Measurements from ENCODE around the gene ABHD14A. TPM values are rescaled to one million over a fixed set of nuclear protein-coding genes. Genes with fewer than 3 reads are reported as not detected.

Gene ABHD14A
- total and polyA plus RNA-seq, 2 experiments from 2014 or later, result 17.1 to 55.1 TPM

DNA sequence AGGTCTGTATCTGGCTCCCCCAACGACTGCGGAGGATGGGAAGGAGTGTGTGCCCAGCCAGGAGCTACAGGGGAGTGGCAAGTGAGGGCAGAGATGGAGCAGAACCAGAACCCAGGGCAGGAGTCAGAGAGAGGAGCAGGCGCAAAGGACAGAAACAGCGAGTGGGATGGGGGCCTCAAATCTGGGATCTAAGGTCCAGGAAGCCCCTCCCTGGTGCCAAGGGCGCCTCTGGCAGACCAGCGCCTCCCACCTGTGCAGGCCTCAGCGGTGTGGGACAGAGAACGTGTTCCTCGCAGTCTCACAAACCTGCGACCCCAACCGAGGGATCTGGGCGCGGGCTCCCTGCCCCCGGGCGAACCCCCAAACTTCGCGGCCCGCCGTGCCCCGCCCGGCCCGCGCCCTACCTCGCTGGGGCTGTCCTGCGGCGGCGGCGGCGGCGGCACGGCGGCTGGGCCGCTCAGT is 7.9 kb upstream of the ABHD14A start:
- peaks cover 31% of the 10 kb centered on the region for H3K79me2 ChIP-seq
- H3K4me1 ChIP-seq (ENCODE audit: insufficient read depth), result peaks cover 31% of the 10 kb centered on the region
- peak overlapping the region; percentile 75 for H3K4me3 ChIP-seq
- DNase-seq (ENCODE audit: low spot score), result no peak
- H3K4me2 ChIP-seq, result peak overlapping the region; percentile 97
- H3K36me3 ChIP-seq (replicated peaks; ENCODE audit: insufficient read depth, low read depth), result no peaks in the 10 kb centered on the region
- no peaks in the 10 kb centered on the region for H4K20me1 ChIP-seq (ENCODE audit: insufficient read depth, poor library complexity, severe bottlenecking)
- TF ChIP-seq EZH2 (IDR thresholded peaks at IDR 0.05; ENCODE audit: borderline replicate concordance) (no peak), EZH2phosphoT487 (IDR thresholded peaks at IDR 0.05; ENCODE audit: low read depth, severe bottlenecking, unreplicated experiment) (no peak)
- TF ChIP-seq, protein P1, sequence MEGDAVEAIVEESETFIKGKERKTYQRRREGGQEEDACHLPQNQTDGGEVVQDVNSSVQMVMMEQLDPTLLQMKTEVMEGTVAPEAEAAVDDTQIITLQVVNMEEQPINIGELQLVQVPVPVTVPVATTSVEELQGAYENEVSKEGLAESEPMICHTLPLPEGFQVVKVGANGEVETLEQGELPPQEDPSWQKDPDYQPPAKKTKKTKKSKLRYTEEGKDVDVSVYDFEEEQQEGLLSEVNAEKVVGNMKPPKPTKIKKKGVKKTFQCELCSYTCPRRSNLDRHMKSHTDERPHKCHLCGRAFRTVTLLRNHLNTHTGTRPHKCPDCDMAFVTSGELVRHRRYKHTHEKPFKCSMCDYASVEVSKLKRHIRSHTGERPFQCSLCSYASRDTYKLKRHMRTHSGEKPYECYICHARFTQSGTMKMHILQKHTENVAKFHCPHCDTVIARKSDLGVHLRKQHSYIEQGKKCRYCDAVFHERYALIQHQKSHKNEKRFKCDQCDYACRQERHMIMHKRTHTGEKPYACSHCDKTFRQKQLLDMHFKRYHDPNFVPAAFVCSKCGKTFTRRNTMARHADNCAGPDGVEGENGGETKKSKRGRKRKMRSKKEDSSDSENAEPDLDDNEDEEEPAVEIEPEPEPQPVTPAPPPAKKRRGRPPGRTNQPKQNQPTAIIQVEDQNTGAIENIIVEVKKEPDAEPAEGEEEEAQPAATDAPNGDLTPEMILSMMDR (IDR thresholded peaks at IDR 0.05; ENCODE audit: poor library complexity), result no peak
- H3K9me2 ChIP-seq (replicated peaks; ENCODE audit: insufficient read depth), result no peaks in the 10 kb centered on the region
- no peaks in the 10 kb centered on the region for H3K9me3 ChIP-seq (ENCODE audit: low read depth)
- no peaks in the 10 kb centered on the region for H3K27me3 ChIP-seq
- peak overlapping the region; percentile 95 for H3K27ac ChIP-seq
- peak overlapping the region; percentile 40 for H2AFZ ChIP-seq
- WGBS (ENCODE audit: low lambda C conversion rate, missing lambda C conversion rate), result 12% methylated on average over 12 of the region's 33 CpGs

GRCh38 chr3:51967384-51968169 is 7.3 kb upstream of the ABHD14A start, which contains the start of gene PCBP4:
Gene PCBP4 (minus strand): TSS chr3:51967454. CDS start chr3:51961240, 6,214 bp downstream.
- TF ChIP-seq, protein P1 (IDR thresholded peaks at IDR 0.05; ENCODE audit: poor library complexity), result no peak

GRCh38 chr3:51968170-51968775 is 6.6 kb upstream of the ABHD14A start:
- no peaks in the 10 kb centered on the region for H3K27me3 ChIP-seq
- H3K79me2 ChIP-seq, result peaks cover 41% of the 10 kb centered on the region
- peaks cover 33% of the 10 kb centered on the region for H3K4me1 ChIP-seq (ENCODE audit: insufficient read depth)
- H3K36me3 ChIP-seq (replicated peaks; ENCODE audit: insufficient read depth, low read depth), result no peaks in the 10 kb centered on the region
- TF ChIP-seq EZH2phosphoT487 (IDR thresholded peaks at IDR 0.05; ENCODE audit: low read depth, severe bottlenecking, unreplicated experiment) (no peak), EZH2 (IDR thresholded peaks at IDR 0.05; ENCODE audit: borderline replicate concordance) (no peak)
- TF ChIP-seq, protein P1 (IDR thresholded peaks at IDR 0.05; ENCODE audit: poor library complexity), result no peak
- no peaks in the 10 kb centered on the region for H4K20me1 ChIP-seq (ENCODE audit: insufficient read depth, poor library complexity, severe bottlenecking)
- peak overlapping the region; percentile 97 for H3K4me2 ChIP-seq
- H3K9me3 ChIP-seq (ENCODE audit: low read depth), result no peaks in the 10 kb centered on the region
- peak overlapping the region; percentile 32 for H2AFZ ChIP-seq
- peak overlapping the region; percentile 87 for H3K4me3 ChIP-seq
- peak; percentile 62 for DNase-seq (ENCODE audit: low spot score)
- 11% methylated on average over 6 of the region's 11 CpGs for WGBS (ENCODE audit: low lambda C conversion rate, missing lambda C conversion rate)
- peak overlapping the region; percentile 92 for H3K27ac ChIP-seq
- H3K9me2 ChIP-seq (replicated peaks; ENCODE audit: insufficient read depth), result no peaks in the 10 kb centered on the region

More at GRCh38 chr3:51967384-51968169, 7.3 kb upstream of the ABHD14A start, which contains the start of gene PCBP4:
- Histone ChIP-seq H4K20me1 (ENCODE audit: insufficient read depth, poor library complexity, severe bottlenecking) (no peaks in the 10 kb centered on the region), H2AFZ (peak within 1 kb of the TSS; percentile 40), H3K79me2 (peaks cover 34% of the 10 kb centered on the region), H3K4me3 (peak within 1 kb of the TSS; percentile 87), H3K9me3 (ENCODE audit: low read depth) (no peaks in the 10 kb centered on the region), H3K27me3 (no peaks in the 10 kb centered on the region), H3K4me2 (peak within 1 kb of the TSS; percentile 97), H3K9me2 (replicated peaks; ENCODE audit: insufficient read depth) (no peaks in the 10 kb centered on the region), H3K27ac (peak within 1 kb of the TSS; percentile 95), H3K4me1 (ENCODE audit: insufficient read depth) (peaks cover 31% of the 10 kb centered on the region), H3K36me3 (replicated peaks; ENCODE audit: insufficient read depth, low read depth) (no peaks in the 10 kb centered on the region)
- peak; percentile 83 for DNase-seq (ENCODE audit: low spot score)
- WGBS (ENCODE audit: low lambda C conversion rate, missing lambda C conversion rate), result 1% methylated on average over 27 of the region's 90 CpGs

Measured in hepatocyte (in vitro differentiated cells).